ENCODE results near the gene FBXO40. TPM values are rescaled to one million over a fixed set of nuclear protein-coding genes. Genes with fewer than 3 reads are reported as not detected.

Gene FBXO40
- total and polyA plus RNA-seq, 9 of the 15 experiments (the other 6 are each of a cell fraction or from before 2014, with no cell fraction given): 0.01 to 0.05 (median 0.04) TPM; not detected in 3

- no peak overlapping the region for H3K4me3 ChIP-seq
- H3K4me2 ChIP-seq (ENCODE audit: insufficient read depth, low read length): no peak overlapping the region
- H3K9me3 ChIP-seq (replicated peaks; ENCODE audit: control insufficient read depth, insufficient read depth, low read depth, low read length): no peaks in the 10 kb centered on the region
- WGBS (ENCODE audit: insufficient coverage, low coverage, missing lambda C conversion rate): 60% methylated on average over 1 of the region's 2 CpGs
- no peaks in the 10 kb centered on the region for H3K27me3 ChIP-seq (ENCODE audit: control insufficient read depth in 2 of 2, insufficient read depth in 2 of 2, low read length in 2 of 2)
- no peak for DNase-seq (ENCODE audit: extremely low read depth in 1 of 4, low spot score in 3 of 4)
- H3K79me2 ChIP-seq (ENCODE audit: control insufficient read depth, insufficient read depth, low read length): no peaks in the 10 kb centered on the region
- POLR2A ChIA-PET: interaction anchor here (0.7 kb wide), 1 partner anchor 72 kb away, joined by 3 read pairs; the partner anchor contains the start of gene GOLGB1
- no peak overlapping the region for H3K27ac ChIP-seq (ENCODE audit: extremely low read depth, low read depth, low read length)
- intact Hi-C loops (cut with micrococcal nuclease) (no loop called here), in situ Hi-C loops (cut with MboI) (no loop called here)
- no peaks in the 10 kb centered on the region for H3K4me1 ChIP-seq (replicated peaks in 1 of 2; ENCODE audit: control insufficient read depth in 2 of 2, insufficient read depth in 2 of 2, low read length in 2 of 2)
- no peak overlapping the region for H2AFZ ChIP-seq (ENCODE audit: low read depth, low read length)
- no peak for FAIRE-seq
- H4K20me1 ChIP-seq (replicated peaks; ENCODE audit: control insufficient read depth, insufficient read depth, low read length): no peaks in the 10 kb centered on the region
- TF ChIP-seq FOXJ3 (CRISPR knock-in tag; IDR thresholded peaks at IDR 0.05) (no peak), U2AF2 (optimal IDR thresholded peaks at IDR 0.05; ENCODE audit: low read depth, low read length) (no peak), NCOR1 (IDR thresholded peaks at IDR 0.05) (no peak), L3MBTL2 (IDR thresholded peaks at IDR 0.05) (no peak), ZNF717 (CRISPR knock-in tag; IDR thresholded peaks at IDR 0.05) (no peak), KLF13 (tag; IDR thresholded peaks at IDR 0.05; ENCODE audit: borderline replicate concordance, low read depth) (no peak), SRSF9 (IDR thresholded peaks at IDR 0.05; ENCODE audit: borderline replicate concordance, low read depth, low read length) (no peak), ZNF644 (tag; IDR thresholded peaks at IDR 0.05; ENCODE audit: low read depth) (no peak), MAZ (CRISPR knock-in tag; conservative IDR thresholded peaks at IDR 0.05 in 1 of 2, IDR thresholded peaks at IDR 0.05 in 1 of 2) (no peak), HNRNPUL1 (IDR thresholded peaks at IDR 0.05; ENCODE audit: low read length) (no peak), SAFB (IDR thresholded peaks at IDR 0.05; ENCODE audit: borderline replicate concordance, low read depth, low read length) (no peak)
- TF ChIP-seq, protein P1, sequence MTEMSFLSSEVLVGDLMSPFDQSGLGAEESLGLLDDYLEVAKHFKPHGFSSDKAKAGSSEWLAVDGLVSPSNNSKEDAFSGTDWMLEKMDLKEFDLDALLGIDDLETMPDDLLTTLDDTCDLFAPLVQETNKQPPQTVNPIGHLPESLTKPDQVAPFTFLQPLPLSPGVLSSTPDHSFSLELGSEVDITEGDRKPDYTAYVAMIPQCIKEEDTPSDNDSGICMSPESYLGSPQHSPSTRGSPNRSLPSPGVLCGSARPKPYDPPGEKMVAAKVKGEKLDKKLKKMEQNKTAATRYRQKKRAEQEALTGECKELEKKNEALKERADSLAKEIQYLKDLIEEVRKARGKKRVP (CRISPR knock-in tag; IDR thresholded peaks at IDR 0.05): no peak
- peaks cover 36% of the 10 kb centered on the region for H3K36me3 ChIP-seq (ENCODE audit: control insufficient read depth, insufficient read depth, low read length)
- CTCF ChIA-PET (ENCODE audit: low intra/inter-chr PET ratio): no interaction called here
- no TSS peak for BruUV-seq (replicated peaks)
- no peak for ATAC-seq
- H3K9me1 ChIP-seq (ENCODE audit: control insufficient read depth, insufficient read depth, low read length): no peaks in the 10 kb centered on the region
- no peak overlapping the region for H3K9ac ChIP-seq (ENCODE audit: insufficient read depth in 1 of 2, low read depth in 2 of 2, low read length in 2 of 2)
Observed at GRCh38 chr3:121677141-121677540, 84.0 kb downstream of the FBXO40 start.

Small RNA genes within 50 kb of the gene (small RNA-seq; reads per million reads assigned to genes)
- gene RNU4-62P: not detected

Other genes starting within 250 kb of the FBXO40 start
- gene POLQ, start 47.4 kb upstream of the FBXO40 start, total RNA-seq (2014; rRNA removed): 8.8 and 10.2 TPM in 2 replicates
- gene POLQ, start 47.4 kb upstream of the FBXO40 start, total RNA-seq (2014; rRNA removed; fragmentation: Illumina TruSeq; extraction: Trizol): 15.8 and 18.3 TPM in 2 replicates
- gene POLQ, start 47.4 kb upstream of the FBXO40 start, total RNA-seq (2015; rRNA removed; fragmentation: Illumina TruSeq; extraction: Trizol): 15.8 and 19.0 TPM in 2 replicates
- gene POLQ, start 47.4 kb upstream of the FBXO40 start, total RNA-seq (2021): 8.8 and 10.8 TPM in 2 replicates
- 8.4 and 11.2 TPM in 2 replicates for gene POLQ, start 47.4 kb upstream of the FBXO40 start, polyA plus RNA-seq (2011; rRNA removed)
- gene POLQ, start 47.4 kb upstream of the FBXO40 start, polyA plus RNA-seq (2014; fragmentation: Illumina TruSeq; extraction: Trizol): 6.7 and 8.1 TPM in 2 replicates
- gene POLQ, start 47.4 kb upstream of the FBXO40 start, polyA plus RNA-seq (2014; fragmentation: Nextera tagmentation; extraction: Ambion mirVana): 1 to 10 TPM; 1.5 to 2.1 TPM
- gene POLQ, start 47.4 kb upstream of the FBXO40 start, polyA plus RNA-seq (2014; rRNA removed): 5.9 and 8.0 TPM in 2 replicates
- not detected in 2 replicates for gene ARGFX, start 25.4 kb upstream of the FBXO40 start, total RNA-seq (2014; rRNA removed)
- gene ARGFX, start 25.4 kb upstream of the FBXO40 start, total RNA-seq (2014; rRNA removed; fragmentation: Illumina TruSeq; extraction: Trizol): not detected in 2 replicates
- not detected in 2 replicates for gene ARGFX, start 25.4 kb upstream of the FBXO40 start, total RNA-seq (2015; rRNA removed; fragmentation: Illumina TruSeq; extraction: Trizol)
- gene ARGFX, start 25.4 kb upstream of the FBXO40 start, total RNA-seq (2021): not detected in 2 replicates
- gene ARGFX, start 25.4 kb upstream of the FBXO40 start, polyA plus RNA-seq (2011; rRNA removed): not detected in 2 replicates
- not detected in 2 replicates for gene ARGFX, start 25.4 kb upstream of the FBXO40 start, polyA plus RNA-seq (2014; fragmentation: Illumina TruSeq; extraction: Trizol)
- not detected for gene ARGFX, start 25.4 kb upstream of the FBXO40 start, polyA plus RNA-seq (2014; fragmentation: Nextera tagmentation; extraction: Ambion mirVana)
- not detected in 2 replicates for gene ARGFX, start 25.4 kb upstream of the FBXO40 start, polyA plus RNA-seq (2014; rRNA removed)
- gene HCLS1, start 67.5 kb downstream of the FBXO40 start, total RNA-seq (2014; rRNA removed): 26.0 and 29.6 TPM in 2 replicates
- 20.4 and 21.9 TPM in 2 replicates for gene HCLS1, start 67.5 kb downstream of the FBXO40 start, total RNA-seq (2014; rRNA removed; fragmentation: Illumina TruSeq; extraction: Trizol)
- 29.7 and 31.4 TPM in 2 replicates for gene HCLS1, start 67.5 kb downstream of the FBXO40 start, total RNA-seq (2015; rRNA removed; fragmentation: Illumina TruSeq; extraction: Trizol)
- gene HCLS1, start 67.5 kb downstream of the FBXO40 start, total RNA-seq (2021): 20.6 and 22.0 TPM in 2 replicates
- gene HCLS1, start 67.5 kb downstream of the FBXO40 start, polyA plus RNA-seq (2011; rRNA removed): 17.0 and 49.0 TPM in 2 replicates
- gene HCLS1, start 67.5 kb downstream of the FBXO40 start, polyA plus RNA-seq (2014; fragmentation: Illumina TruSeq; extraction: Trizol): 31.1 and 34.1 TPM in 2 replicates
- 10 to 100 TPM in 1 of 2 experiments, 1 to 10 TPM in 1; 4.8 to 12.2 TPM for gene HCLS1, start 67.5 kb downstream of the FBXO40 start, polyA plus RNA-seq (2014; fragmentation: Nextera tagmentation; extraction: Ambion mirVana)
- 26.0 and 31.0 TPM in 2 replicates for gene HCLS1, start 67.5 kb downstream of the FBXO40 start, polyA plus RNA-seq (2014; rRNA removed)
- gene GOLGB1, start 156.4 kb downstream of the FBXO40 start, total RNA-seq (2014; rRNA removed): 8.0 and 9.9 TPM in 2 replicates
- 16.3 and 19.7 TPM in 2 replicates for gene GOLGB1, start 156.4 kb downstream of the FBXO40 start, total RNA-seq (2014; rRNA removed; fragmentation: Illumina TruSeq; extraction: Trizol)
- gene GOLGB1, start 156.4 kb downstream of the FBXO40 start, total RNA-seq (2015; rRNA removed; fragmentation: Illumina TruSeq; extraction: Trizol): 15.4 and 16.0 TPM in 2 replicates
- gene GOLGB1, start 156.4 kb downstream of the FBXO40 start, total RNA-seq (2021): 10.5 and 11.2 TPM in 2 replicates
- 9.6 and 11.4 TPM in 2 replicates for gene GOLGB1, start 156.4 kb downstream of the FBXO40 start, polyA plus RNA-seq (2011; rRNA removed)
- 8.1 and 9.7 TPM in 2 replicates for gene GOLGB1, start 156.4 kb downstream of the FBXO40 start, polyA plus RNA-seq (2014; fragmentation: Illumina TruSeq; extraction: Trizol)
- gene GOLGB1, start 156.4 kb downstream of the FBXO40 start, polyA plus RNA-seq (2014; fragmentation: Nextera tagmentation; extraction: Ambion mirVana): 1 to 10 TPM; 4.0 to 4.8 TPM
- 8.9 and 9.7 TPM in 2 replicates for gene GOLGB1, start 156.4 kb downstream of the FBXO40 start, polyA plus RNA-seq (2014; rRNA removed)
- gene IQCB1, start 241.7 kb downstream of the FBXO40 start, total RNA-seq (2014; rRNA removed): 22.5 and 25.1 TPM in 2 replicates
- 38.1 and 42.0 TPM in 2 replicates for gene IQCB1, start 241.7 kb downstream of the FBXO40 start, total RNA-seq (2014; rRNA removed; fragmentation: Illumina TruSeq; extraction: Trizol)
- 25.5 and 31.9 TPM in 2 replicates for gene IQCB1, start 241.7 kb downstream of the FBXO40 start, total RNA-seq (2015; rRNA removed; fragmentation: Illumina TruSeq; extraction: Trizol)
- 21.3 and 23.1 TPM in 2 replicates for gene IQCB1, start 241.7 kb downstream of the FBXO40 start, total RNA-seq (2021)
- 31.0 and 35.5 TPM in 2 replicates for gene IQCB1, start 241.7 kb downstream of the FBXO40 start, polyA plus RNA-seq (2011; rRNA removed)
- gene IQCB1, start 241.7 kb downstream of the FBXO40 start, polyA plus RNA-seq (2014; fragmentation: Illumina TruSeq; extraction: Trizol): 24.1 and 27.5 TPM in 2 replicates
- gene IQCB1, start 241.7 kb downstream of the FBXO40 start, polyA plus RNA-seq (2014; fragmentation: Nextera tagmentation; extraction: Ambion mirVana): 10 to 100 TPM; 21.1 to 25.2 TPM
- gene IQCB1, start 241.7 kb downstream of the FBXO40 start, polyA plus RNA-seq (2014; rRNA removed): 27.9 and 28.6 TPM in 2 replicates
- gene EAF2, start 241.8 kb downstream of the FBXO40 start, total RNA-seq (2014; rRNA removed): 2.8 and 3.8 TPM in 2 replicates
- 7.5 and 9.1 TPM in 2 replicates for gene EAF2, start 241.8 kb downstream of the FBXO40 start, total RNA-seq (2014; rRNA removed; fragmentation: Illumina TruSeq; extraction: Trizol)
- 5.4 TPM in 2 replicates for gene EAF2, start 241.8 kb downstream of the FBXO40 start, total RNA-seq (2015; rRNA removed; fragmentation: Illumina TruSeq; extraction: Trizol)
- gene EAF2, start 241.8 kb downstream of the FBXO40 start, total RNA-seq (2021): 4.9 and 5.1 TPM in 2 replicates
- 8.4 and 9.5 TPM in 2 replicates for gene EAF2, start 241.8 kb downstream of the FBXO40 start, polyA plus RNA-seq (2011; rRNA removed)
- gene EAF2, start 241.8 kb downstream of the FBXO40 start, polyA plus RNA-seq (2014; fragmentation: Illumina TruSeq; extraction: Trizol): 6.6 and 6.9 TPM in 2 replicates
- 10 to 100 TPM; 15.6 to 17.3 TPM for gene EAF2, start 241.8 kb downstream of the FBXO40 start, polyA plus RNA-seq (2014; fragmentation: Nextera tagmentation; extraction: Ambion mirVana)
- gene EAF2, start 241.8 kb downstream of the FBXO40 start, polyA plus RNA-seq (2014; rRNA removed): 5.4 and 6.8 TPM in 2 replicates